Stomach (tissue), 9 donors: ENCODE results near the gene BPHL. TPM values are rescaled to one million over a fixed set of nuclear protein-coding genes. Genes with fewer than 3 reads are reported as not detected.

Experiments used
- DNase-seq, 2 donors: peaks; one replicate each; pipeline versions ENCODE4 v3.0.0 to v3.0.0-alpha.2; 2013 to 2019
- H3K27ac ChIP-seq, 5 donors: fragments of 200-600 bp in 4 of 5; sonication (generic) in 4 of 5; one replicate each; pipeline ENCODE4 v1.5.1; 2013 to 2019; ENCODE audit warnings: mild to moderate bottlenecking in 1 of 5, moderate library complexity in 1 of 5
- H3K27me3 ChIP-seq, 3 donors: fragments of 200-600 bp; sonication (generic); one replicate each; pipeline ENCODE4 v1.5.1; 2017 to 2019; ENCODE audit warnings: mixed run types in 1 of 3
- H3K36me3 ChIP-seq, 4 donors: fragments of 200-600 bp; sonication (generic); 1 replicate in 3 of 4; 2 replicates in 1 of 4; pipeline ENCODE4 v1.5.1; 2016 to 2019
- H3K4me1 ChIP-seq, 4 donors: fragments of 200-600 bp; sonication (generic); one replicate each; pipeline ENCODE4 v1.5.1; 2016 to 2019
- H3K4me3 ChIP-seq, 4 donors: fragments of 200-600 bp; sonication (generic) in 3 of 4; one replicate each; pipeline ENCODE4 v1.5.1; 2016 to 2019; ENCODE audit warnings: mild to moderate bottlenecking in 1 of 4
- H3K9me3 ChIP-seq, 4 donors: fragments of 200-600 bp; sonication (generic); one replicate each; pipeline ENCODE4 v1.5.1; 2016 to 2019
- CTCF ChIP-seq, 7 experiments: fragments of 450-650 bp in 4 of 7; fragments of 200-600 bp in 3 of 7; sonication (generic) in 3 of 7; IDR thresholded peaks; one replicate each; pipeline ENCODE4 v1.5.1; 2016 to 2019; ENCODE audit warnings: antibody characterized with exemption in 7 of 7, control low read depth in 2 of 7, mild to moderate bottlenecking in 1 of 7
- EP300 ChIP-seq: sonication (generic); formaldehyde crosslinking; IDR thresholded peaks from one replicate; pipeline ENCODE4 v1.6.1; 2017; ENCODE audit warnings: antibody characterized with exemption
- POLR2A ChIP-seq, 4 donors: fragments of 450-650 bp; IDR thresholded peaks; one replicate each; pipeline ENCODE4 v1.6.1; 2016; ENCODE audit warnings: antibody characterized with exemption in 4 of 4, control low read depth in 2 of 4, mild to moderate bottlenecking in 1 of 4, moderate library complexity in 1 of 4
- POLR2AphosphoS5 ChIP-seq, 3 donors: sonication (generic); formaldehyde crosslinking; IDR thresholded peaks; one replicate each; pipeline ENCODE4 v1.6.1; 2016; ENCODE audit warnings: antibody characterized with exemption in 3 of 3
- WGBS, 5 donors: extraction: QIAGEN DNeasy Blood & Tissue Kit in 3 of 5; methylation state at CpG; one replicate each; pipeline versions ENCODE4 v1.1.5 to v1.1.7; 2013 to 2018; 5-methylcytosine and 5-hydroxymethylcytosine counted together
- intact Hi-C: fragments of 100-400 bp; cut with DNase I; formaldehyde crosslinking; loops from one replicate; pipeline ENCODE4 v1.15.1; 2023; ENCODE audit warnings: low total_unique reads
- polyA plus RNA-seq, 3 donors: library from polyadenylated mRNA; stranded (reverse); fragments of 200-250 nt; gene quantifications; one replicate each; pipeline ENCODE4 v1.2.3, GENCODE V29; 2013
- total RNA-seq, 5 donors: library from RNA; depleted of rRNA; stranded (reverse); fragments of >200 nt; gene quantifications; one replicate each; pipeline versions ENCODE4 v1.1.0 to v1.2.3, GENCODE V29; 2014 to 2016
- donor health status: healthy with polysubstance abuse.
- donor health status: Bipolar disorder and iron deficiency.
- donor health status: healthy.

BPHL gene
- total and polyA plus RNA-seq, 8 donors, result 9.3 to 104 (median 13.1) TPM

GRCh38 chr6:3108746-3109414, 9.6 kb upstream of the BPHL start:
- 53 to 72% (median 65%) methylated on average over 10 of the region's 10 CpGs for WGBS, 5 donors
- TF ChIP-seq POLR2AphosphoS5 (IDR thresholded peaks at IDR 0.05) (no peak), CTCF (IDR thresholded peaks at IDR 0.05) (no peak), EP300 (no peak), POLR2A (IDR thresholded peaks at IDR 0.05) (no peak)
- Histone ChIP-seq H3K9me3 (no peaks in the 10 kb centered on the region), H3K27me3 (no peaks in the 10 kb centered on the region), H3K4me3 (no peak overlapping the region), H3K4me1 (peaks cover 0 to 11% (median 4%) of the 10 kb centered on the region in 4 donors), H3K27ac (no peak overlapping the region), H3K36me3 (peaks cover 53 to 99% (median 97%) of the 10 kb centered on the region in 4 donors)
- intact Hi-C loops, result no loop called here
- DNase-seq, result peak; percentile 59 to 82

GRCh38 chr6:3109761-3110160, 8.8 kb upstream of the BPHL start:
- peaks cover 54 to 99% (median 97%) of the 10 kb centered on the region in 4 donors for H3K36me3 ChIP-seq
- 78 to 96% (median 92%) methylated on average over 3 of the region's 3 CpGs for WGBS, 5 donors
- H3K9me3 ChIP-seq, result no peaks in the 10 kb centered on the region
- TF ChIP-seq EP300, result no peak
- TF ChIP-seq POLR2AphosphoS5 (IDR thresholded peaks at IDR 0.05), result no peak
- TF ChIP-seq POLR2A (IDR thresholded peaks at IDR 0.05), result no peak
- TF ChIP-seq CTCF (IDR thresholded peaks at IDR 0.05), result no peak
- no peak overlapping the region for H3K4me3 ChIP-seq
- intact Hi-C loops, result no loop called here
- H3K27me3 ChIP-seq, result no peaks in the 10 kb centered on the region
- peaks cover 0 to 11% (median 4%) of the 10 kb centered on the region in 4 donors for H3K4me1 ChIP-seq
- no peak for DNase-seq
- no peak overlapping the region for H3K27ac ChIP-seq

GRCh38 chr6:3114377-3114776, 4.1 kb upstream of the BPHL start:
- H3K27ac ChIP-seq, result no peak overlapping the region
- H3K36me3 ChIP-seq, result peaks cover 24 to 67% (median 61%) of the 10 kb centered on the region in 4 donors
- WGBS, 5 donors, result 90 to 97% (median 92%) methylated on average over 6 of the region's 6 CpGs
- H3K4me1 ChIP-seq, result peaks cover 4 to 20% (median 10%) of the 10 kb centered on the region in 4 donors
- no peak overlapping the region for H3K4me3 ChIP-seq
- no peaks in the 10 kb centered on the region for H3K27me3 ChIP-seq
- no peak for DNase-seq
- no peaks in the 10 kb centered on the region for H3K9me3 ChIP-seq
- TF ChIP-seq POLR2AphosphoS5 (IDR thresholded peaks at IDR 0.05) (no peak), POLR2A (IDR thresholded peaks at IDR 0.05) (no peak), CTCF (IDR thresholded peaks at IDR 0.05) (no peak), EP300 (no peak)
- intact Hi-C loops, result no loop called here

- intact Hi-C loops, result no loop called here
- TF ChIP-seq POLR2A (IDR thresholded peaks at IDR 0.05) (no peak), POLR2AphosphoS5 (IDR thresholded peaks at IDR 0.05) (no peak), CTCF (IDR thresholded peaks at IDR 0.05) (no peak), EP300 (no peak)
- no peak for DNase-seq
- Histone ChIP-seq H3K4me1 (peaks cover 4 to 28% (median 22%) of the 10 kb centered on the region in 4 donors), H3K4me3 (peak overlapping the region; percentile 63 to 93 (median 86)), H3K9me3 (no peaks in the 10 kb centered on the region), H3K36me3 (peaks cover 12 to 32% (median 26%) of the 10 kb centered on the region in 4 donors), H3K27ac (peak overlapping the region; percentile 90 to 99 (median 96)), H3K27me3 (no peaks in the 10 kb centered on the region)
- WGBS, 5 donors, result 11 to 20% (median 13%) methylated on average over 8 of the region's 8 CpGs
These were observed 579 bp upstream of the BPHL start for GRCh38 chr6:3117912-3118352.
